Activated T-helper 1 cell treated with Interleukin-2 at 50 U/mL for 16 hours (primary cell): ENCODE measurements around the gene GPATCH4.
"Not testable (repeated sequence)": the region's sequence is repeated elsewhere in the genome, so short reads cannot be mapped to it uniquely, and the experiment has no call there.

Experiments used
- DNase-seq: peaks from one replicate; pipeline ENCODE4 v3.0.0-alpha.2; 2020; ENCODE audit warnings: low read depth

The GPATCH4 gene

DNA sequence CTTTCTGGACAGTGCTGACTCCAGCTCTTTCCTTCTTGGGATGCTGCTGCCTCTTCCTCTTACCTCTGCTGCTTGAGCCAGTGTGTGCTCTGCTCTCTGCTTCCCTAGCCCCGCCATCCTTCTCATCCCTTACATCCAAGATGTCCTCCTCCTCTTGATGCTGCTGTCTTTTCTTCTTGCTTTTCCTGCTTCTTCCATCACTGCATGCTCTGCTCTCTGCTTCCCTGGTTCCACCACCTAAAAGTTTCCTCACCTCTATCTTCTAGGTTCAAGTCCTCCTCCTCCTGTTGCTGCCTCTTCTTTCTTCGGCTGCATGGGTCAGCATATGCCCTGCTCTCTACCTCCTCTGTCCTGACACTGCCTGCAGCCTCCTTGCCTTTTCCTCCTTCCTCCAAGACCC, 6.3 kb downstream of the GPATCH4 start:
- DNase-seq = no peak

DNA sequence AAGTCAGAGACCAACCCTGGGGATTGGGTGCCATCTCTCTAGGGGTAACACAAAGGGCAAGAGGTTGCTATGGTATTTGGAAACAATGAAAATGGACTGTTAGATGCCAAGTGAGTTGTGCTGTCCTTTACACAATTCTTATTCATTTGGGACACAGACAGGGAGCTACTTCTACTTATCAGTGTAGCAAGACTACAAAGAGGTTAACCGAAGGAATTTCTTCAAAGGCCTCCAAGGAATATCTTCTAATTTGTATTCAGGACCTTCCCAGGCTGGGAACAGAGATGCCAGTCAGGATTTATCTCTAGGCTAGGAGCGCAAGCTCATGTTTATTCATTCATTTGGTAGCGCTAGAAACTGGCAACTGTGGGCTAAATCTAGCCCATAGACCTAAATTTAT, 7.1 kb downstream of the GPATCH4 start:
- DNase-seq = no peak

DNA sequence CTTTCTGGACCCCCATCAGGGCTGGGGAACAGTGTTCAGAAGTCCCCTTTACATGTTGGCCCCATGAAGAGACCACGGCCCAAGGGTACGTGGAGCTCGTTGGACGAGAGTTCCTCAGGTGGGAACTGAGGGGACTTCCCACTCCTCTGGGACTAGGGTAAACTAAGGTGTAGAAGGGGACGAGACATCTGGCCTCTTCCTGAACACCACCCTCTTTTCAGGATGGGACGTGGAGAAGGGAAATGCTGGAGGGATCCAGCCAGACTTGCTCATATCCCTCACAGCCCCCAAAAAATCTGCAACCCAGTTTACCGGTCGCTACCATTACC, 7.7 kb downstream of the GPATCH4 start:
- DNase-seq = no peak

DNA sequence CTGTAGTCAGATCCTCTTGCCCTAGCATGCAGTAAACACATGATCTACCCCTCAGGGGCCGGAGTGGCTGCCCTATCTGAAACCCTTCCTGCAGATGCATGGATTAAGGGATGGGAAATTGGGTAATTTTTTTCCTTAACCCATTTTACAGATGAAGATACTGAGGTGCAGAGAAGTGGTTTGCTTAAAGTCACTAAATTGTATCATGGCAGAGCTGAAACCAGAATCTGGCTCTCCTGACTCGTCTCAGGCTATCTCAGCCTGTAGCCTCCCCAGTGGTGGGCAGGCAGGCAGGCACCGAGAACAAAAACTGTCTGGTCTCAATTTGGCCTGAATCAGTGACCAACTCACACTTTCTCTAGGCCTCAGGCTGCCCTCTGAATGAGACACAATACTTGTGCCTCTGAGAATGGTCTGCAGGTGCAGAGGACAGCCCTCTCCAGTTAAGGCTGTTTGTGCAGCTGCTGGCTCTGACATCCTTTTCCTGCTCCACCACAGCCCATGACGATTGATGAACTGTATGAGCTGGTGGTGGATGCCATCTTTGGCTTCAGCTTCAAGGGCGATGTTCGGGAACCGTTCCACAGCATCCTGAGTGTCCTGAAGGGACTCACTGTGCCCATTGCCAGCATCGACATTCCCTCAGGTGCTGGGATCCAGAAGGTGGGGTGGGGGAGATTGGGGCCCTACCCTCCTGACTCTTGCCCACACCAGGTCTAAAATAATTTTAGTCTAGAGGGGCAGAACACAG, 8.2 kb downstream of the GPATCH4 start:
- DNase-seq = no peak

DNA sequence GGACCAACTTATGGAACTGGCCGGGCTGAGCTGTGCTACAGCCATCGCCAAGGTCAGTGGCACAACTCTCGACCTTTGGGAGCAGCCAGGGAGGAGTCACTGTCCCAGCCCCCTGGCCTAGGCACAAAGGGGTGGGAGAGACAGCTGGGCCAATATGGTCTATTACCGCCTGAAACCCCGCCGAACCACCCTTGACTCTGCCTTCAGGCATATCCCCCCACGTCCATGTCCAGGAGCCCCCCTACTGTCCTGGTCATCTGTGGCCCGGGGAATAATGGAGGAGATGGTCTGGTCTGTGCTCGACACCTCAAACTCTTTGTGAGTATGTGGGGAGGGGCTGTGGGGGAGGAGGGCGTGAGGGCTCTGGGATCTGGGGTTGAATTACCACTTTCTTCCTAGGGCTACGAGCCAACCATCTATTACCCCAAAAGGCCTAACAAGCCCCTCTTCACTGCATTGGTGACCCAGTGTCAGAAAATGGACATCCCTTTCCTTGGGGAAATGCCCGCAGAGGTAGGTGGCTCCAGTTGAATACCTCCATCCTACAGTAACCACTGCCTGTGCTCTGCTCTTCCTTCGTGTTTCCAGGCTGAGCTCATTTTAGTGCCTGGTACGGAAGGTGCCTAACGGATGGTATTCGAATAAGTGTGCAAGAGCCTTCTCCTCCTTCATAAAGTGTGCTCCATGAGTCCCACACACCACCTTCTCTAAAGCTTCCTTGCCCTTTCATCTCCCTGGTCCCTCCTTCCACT, 8.9 kb downstream of the GPATCH4 start:
- DNase-seq = no peak

DNA sequence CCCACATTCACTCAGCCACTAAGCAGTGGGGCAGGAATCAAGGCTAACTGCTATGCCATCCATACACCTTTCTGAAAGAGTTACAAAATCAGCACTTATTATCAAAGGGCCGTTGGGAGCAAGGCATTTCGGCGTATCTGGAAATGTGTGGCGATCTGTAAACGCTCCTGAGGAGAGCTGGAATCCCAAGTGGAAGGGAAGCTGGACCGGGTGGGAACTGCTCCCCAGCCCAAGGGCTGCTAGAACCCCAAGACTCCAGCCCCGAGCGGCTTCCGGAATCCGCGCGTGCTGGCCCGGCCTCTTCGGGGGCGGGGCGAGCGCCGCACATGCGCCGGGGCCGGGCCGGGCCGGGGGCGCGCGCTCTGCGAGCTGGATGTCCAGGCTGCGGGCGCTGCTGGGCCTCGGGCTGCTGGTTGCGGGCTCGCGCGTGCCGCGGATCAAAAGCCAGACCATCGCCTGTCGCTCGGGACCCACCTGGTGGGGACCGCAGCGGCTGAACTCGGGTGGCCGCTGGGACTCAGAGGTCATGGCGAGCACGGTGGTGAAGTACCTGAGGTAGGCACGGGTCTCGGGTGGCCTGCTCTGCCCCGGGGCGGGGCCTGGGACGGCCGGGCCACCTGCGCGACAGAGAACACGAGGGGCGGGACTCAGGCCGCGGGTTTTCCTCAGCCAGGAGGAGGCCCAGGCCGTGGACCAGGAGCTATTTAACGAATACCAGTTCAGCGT, 9.7 kb downstream of the GPATCH4 start, which contains the start of gene NAXE:
Gene NAXE, plus strand, starts transcription at position 345 of the 726 bp plus-strand sequence. Its CDS starts 29 bp downstream, at position 374.
- DNase-seq = peak; percentile 62

DNA sequence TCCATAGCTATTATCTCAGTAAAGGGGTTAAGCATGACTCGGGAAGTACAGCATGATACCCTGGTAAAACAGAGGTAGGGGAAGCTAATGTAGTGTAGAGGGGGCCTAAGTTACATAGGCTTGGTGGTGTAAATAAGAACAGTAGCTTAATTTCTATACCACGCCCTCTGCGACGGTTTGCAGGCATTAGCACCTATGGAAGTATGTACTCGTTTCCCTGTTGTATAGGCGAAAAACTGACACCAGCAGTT, 10.2 kb downstream of the GPATCH4 start:
- no peak for DNase-seq

DNA sequence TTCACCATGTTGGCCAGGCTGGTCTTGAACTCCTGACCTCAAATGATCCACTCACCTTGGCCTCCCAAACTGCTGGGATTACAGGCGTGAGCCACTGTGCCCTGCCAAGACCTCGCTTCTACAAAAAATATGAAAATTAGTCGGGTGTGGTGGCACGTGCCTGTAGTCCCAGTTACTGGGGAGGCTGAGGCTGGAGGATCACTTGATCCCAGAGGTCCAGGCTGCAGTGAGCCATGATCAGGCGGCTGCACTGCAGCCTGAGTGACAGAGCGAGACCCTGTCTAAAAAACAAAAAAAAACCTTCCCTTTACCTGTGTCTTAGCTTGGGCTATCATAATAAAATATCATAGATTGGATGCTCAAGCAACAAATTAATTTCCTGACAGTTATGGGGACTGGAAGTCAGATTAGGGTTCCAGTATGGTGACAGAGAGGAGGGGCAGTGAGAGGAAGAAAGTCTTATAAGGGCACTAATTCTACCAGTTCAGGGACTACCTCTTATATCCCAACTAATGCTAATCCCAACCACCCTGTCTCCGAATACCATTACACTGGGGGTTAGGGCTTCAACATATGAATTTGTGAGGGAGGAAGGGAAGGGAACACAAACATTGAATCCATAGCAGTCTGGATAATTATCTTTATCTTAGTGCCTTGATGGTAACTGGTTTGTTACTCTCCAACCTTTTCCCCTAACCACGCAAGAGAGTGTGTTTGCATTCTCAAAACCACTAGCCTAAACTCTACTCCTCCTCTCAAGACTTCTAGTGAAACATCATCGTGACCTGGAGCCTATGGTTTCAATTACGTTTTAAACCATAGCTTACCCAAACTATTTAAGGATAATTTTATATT, 10.7 kb downstream of the GPATCH4 start:
- no peak for DNase-seq

DNA sequence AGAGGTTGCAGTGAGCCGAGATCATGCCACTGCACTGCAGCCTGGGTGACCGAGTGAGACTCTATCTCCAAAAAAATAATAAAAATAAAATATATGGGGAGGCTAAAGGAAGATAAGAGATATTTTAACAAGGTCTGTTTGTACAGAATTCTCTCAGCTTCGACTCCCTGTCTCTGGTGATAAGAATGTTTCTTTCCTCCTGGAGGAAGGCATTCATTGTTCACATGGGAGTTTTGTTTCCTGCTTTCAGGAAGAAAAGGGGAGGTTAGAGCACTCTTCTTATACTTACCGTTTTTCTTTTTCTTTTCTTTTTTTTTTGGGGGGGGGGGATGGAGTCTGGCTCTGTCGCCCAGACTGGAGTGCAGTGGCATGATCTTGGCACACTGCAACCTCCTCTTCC, 11.7 kb downstream of the GPATCH4 start:
- no peak for DNase-seq

DNA sequence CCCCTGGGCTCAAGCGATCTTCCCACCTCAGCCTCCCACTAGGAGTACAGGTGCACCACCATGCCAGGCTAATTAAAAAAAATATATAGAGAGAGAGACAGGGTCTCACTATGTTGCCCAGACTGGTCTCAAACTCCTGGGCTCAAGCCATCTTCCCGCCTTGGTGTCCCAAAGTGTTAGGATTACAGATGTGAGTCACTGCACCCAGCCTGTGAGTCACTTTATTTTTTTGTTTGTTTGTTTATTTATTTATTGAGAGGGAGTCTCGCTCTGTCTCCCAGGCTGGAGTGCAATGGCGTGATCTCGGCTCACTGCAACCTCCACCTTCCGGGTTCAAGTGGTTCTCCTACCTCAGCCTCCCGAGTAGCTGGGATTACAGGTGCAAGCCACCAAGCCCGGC, 13.4 kb downstream of the GPATCH4 start:
- DNase-seq = not testable (repeated sequence)

DNA sequence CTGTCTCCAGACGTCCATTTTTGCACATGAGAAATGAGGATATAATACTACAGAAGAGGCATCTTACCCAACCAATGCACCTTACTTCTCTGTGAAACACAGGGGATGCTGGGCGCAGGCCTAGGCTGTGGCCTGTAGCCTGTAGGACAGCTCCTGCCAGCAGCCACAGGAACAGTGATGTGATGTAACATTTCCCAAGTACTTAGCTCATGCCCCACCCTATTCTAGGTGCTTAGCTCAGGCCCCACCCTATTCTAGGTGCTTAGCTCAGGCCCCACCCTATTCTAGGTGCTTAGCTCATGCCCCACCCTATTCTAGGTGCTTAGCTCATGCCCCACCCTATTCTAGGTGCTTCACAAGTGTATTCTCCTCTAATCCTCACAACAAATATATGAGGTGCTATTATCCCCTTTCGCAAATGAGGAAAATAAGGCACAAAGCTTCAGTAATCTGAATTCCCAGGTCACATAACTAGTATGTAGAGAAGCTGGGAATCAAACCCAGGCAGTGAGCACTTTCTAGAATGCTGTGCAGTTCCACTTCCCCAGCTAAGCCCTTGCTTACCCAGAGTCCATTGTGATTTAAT, 14.3 kb downstream of the GPATCH4 start:
- DNase-seq = no peak

DNA sequence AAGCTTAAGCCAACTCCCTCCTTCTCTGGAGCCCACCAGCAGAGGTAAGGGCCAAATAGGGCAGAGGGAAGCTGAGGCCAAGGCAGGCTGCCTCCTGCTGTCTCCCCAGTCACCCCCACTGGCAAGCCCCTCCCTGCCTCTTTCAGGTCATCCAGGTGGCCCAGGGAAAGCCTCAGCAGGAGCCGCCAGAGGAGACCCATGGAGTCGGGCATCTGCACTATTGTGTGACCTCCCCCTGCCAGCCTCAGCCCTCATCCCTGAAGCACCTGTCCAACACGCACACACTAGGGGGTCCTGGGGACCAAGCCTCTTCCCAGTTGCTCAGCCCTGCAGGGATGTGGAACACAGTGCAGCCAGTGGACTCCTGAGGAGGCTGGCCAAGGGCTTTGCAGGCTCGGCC, 15.0 kb downstream of the GPATCH4 start:
- no peak for DNase-seq

DNA sequence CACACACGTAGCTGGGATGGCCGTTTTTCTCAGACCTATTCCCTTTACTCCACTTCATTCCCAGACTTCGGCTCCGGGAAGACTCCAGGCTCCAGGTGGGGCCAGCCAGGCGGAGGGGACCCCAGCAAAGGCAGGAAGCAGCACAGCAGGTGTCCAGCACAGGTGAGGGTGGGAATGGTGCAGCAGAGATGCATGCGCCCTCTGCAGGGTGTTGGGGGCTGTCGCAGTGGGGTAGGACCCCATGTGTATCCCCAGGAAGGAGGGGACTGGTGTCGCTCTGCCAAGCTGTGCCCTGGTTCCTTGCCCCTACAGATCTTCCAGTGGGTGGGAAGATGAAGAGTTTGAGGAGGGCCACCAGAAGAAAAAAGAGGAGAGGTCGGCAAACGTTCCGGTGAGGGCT, 16.5 kb downstream of the GPATCH4 start:
- DNase-seq = no peak

DNA sequence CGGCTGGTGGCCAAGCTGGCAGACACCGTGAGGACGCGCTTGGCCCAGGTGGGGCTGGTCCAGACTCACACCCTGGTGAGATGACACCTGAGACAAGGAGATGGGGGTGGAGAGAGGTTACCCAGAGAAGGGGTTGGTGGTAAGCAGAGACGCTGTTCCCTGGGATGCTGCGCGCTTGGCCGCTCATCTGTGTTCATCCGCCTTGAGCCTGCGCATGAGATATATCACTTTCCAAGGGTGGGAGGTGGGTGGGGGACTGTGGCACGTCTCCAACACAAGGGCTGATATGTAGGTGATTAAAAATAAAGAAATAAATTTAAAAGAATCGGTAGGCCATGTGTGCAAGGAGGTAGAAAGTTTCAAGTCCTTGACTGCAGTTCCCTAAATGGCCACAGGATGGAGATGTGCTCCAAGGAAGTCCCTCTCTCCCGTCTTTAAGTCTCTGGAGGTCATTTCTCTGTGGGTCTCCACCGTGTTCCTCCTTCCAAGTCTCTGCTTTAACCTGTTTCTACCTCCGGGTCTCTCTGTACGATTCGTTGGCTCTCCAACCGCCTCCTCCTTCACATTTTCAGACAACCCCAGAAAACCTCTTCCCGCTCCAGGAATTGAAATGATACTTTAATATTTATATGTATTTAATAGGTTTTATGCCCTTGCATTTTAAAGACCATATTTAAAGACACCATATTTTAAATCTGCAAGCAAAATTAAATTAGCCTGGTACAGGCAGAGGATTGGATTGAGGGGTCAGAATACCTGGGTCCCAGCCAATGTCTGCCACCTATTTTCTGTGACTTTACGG, 17.3 kb downstream of the GPATCH4 start:
- DNase-seq = peak; percentile 41

DNA sequence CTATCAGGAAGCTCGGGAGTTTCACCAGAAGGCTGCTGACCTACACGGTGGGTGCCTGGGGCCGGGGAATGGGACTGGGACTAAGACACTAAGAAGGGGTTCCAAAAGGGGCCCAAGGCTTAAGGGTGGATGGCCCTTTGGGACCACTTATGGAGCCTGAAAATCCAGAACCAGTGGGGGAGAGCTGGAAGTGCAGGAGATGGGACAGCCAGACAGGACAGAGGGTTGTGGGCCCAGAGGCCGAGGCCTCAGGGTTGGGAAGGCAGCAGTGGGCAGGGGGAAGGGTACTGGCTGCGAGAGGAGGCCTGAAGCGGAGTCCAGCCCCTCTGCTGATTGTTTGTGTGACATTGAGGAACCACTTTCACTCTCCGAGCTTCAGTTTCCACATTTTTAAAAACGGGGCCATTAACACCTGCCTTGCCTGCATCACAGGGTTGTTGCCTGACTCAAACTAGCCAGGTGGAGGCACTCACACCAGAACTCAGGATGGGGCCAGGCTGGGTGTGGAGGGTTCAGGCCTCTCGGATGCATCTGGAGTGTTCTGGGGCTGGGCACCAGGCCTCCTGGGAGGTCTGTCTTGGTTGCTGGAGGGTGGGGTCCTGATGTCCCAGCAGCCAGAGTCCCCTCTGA, 18.8 kb downstream of the GPATCH4 start:
- DNase-seq = no peak

DNA sequence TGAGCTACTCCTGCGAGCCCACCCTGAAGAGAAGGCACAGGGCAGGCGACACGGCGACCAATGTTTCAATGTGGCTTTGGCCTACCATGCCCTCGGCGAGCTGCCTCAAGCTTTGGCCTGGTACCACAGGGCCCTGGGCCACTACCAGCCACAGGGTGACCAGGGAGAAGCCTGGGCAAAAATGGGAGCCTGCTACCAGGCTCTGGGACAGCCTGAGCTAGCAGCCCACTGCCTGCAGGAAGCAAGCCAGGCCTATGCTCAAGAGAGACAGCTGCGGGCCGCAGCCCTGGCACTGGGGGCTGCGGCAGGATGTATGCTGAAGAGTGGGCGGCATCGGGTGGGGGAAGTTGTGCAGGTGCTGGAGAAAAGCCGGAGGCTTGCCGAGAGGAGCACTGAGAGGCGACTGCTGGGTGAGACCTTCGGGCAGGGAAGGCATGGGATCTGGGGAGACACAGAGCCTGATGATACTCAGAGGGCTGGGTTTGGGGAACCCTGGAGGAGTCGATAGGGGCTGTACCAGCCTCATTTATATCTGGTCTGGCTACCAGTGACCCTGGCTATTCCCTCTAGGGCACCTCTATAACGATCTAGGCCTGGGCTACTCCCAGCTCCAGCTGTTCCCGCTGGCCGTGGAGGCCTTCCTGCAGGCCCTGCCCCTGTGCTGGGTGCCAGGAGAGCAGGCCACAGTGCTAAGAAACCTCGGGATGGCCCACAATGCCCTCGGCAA, 19.5 kb downstream of the GPATCH4 start:
- no peak for DNase-seq

DNA sequence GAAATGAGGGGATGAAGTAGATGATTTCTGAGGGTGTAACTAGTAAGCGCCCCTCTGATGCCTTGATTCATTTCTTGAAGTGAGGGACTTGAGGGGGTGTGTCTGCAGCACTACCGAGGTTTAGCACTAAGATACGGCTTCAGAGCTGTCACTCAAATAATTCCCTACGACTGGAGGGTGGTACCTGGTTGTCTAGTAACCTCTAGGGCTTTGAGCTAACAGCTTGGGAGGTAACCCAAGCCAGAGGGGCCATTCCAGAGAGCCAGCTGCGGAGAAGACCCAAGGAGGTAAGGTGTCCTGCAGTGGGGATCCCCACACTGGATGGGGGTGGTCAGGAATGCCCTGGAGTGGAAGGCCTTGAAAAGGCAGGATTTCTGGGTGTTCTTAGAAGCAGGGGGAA, 21.8 kb downstream of the GPATCH4 start, which contains the start of gene TTC24:
Gene TTC24, plus strand, starts transcription at position 252 of the 400 bp plus-strand sequence. CDS start 1,642 bp downstream, outside the sequence.
- DNase-seq = no peak

DNA sequence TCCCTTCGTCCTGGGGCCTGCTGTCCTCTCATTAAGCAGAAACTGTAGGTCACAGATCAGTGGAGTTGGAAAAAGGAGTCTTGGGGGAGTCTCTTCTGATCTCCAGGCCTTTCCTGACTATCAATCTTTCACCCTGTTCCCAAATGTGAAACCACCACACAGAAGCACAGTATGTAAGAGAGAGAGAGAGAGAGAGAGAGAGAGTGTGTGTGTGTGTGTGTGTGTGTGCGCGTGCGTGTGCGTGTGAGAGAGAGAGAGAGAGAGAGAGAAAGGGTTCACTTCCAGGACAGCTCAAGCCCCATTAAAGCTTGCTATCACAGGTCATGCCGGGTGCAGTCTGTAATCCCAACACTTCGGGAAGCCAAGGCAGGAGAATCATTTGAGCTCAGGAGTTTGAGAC, 23.2 kb downstream of the GPATCH4 start:
- no peak for DNase-seq

DNA sequence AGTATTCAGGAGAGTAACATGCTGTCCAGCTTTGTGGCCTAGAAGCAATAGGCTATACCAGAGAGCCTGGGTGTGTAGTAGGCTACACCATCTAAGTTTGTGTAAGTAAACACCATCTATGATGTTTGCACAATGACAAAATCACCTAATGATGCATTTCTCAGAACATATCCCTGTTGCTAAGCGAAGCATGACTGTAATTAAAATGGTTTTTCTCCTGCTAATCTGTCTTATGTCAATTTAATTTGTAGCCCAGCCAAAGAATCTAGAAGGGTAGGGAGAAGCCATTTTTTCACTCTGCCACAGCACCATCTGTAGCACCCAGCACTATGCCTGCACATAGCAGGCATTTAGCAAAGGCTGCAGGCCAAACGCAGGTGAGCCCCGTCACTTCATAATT, 23.7 kb downstream of the GPATCH4 start:
- no peak for DNase-seq
